Activated naive CD4-positive, alpha-beta T cell treated with anti-CD3 and anti-CD28 coated beads, Interleukin-2, amount 50 U/mL, for 16 hours (primary cell): ENCODE results near the gene HUS1B.
"Not testable (repeated sequence)": the region's sequence is repeated elsewhere in the genome, so short reads cannot be mapped to it uniquely, and the experiment has no call there.

Source experiments
- DNase-seq: peaks from one replicate; pipeline ENCODE4 v3.0.0-alpha.2; 2020

The HUS1B gene

DNA sequence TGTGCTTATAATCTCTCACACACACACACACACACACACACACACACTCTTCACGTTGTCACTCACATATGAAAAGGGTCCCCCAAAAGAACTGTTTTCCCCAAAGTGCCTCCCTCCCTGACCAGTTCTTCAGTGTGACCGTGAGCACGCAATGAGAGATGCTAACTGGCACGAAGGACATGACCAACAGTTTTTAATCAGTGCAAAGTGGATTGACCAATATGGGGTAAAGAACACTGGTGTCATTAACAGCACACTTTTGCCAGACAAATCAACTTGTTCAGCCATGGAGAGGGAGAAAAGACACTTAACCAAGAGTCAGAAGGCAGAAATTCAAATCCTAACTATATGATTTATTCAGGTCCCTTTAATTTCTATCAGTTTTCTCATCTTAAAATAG lies 21.0 kb upstream of the HUS1B start:
- DNase-seq = no peak

DNA sequence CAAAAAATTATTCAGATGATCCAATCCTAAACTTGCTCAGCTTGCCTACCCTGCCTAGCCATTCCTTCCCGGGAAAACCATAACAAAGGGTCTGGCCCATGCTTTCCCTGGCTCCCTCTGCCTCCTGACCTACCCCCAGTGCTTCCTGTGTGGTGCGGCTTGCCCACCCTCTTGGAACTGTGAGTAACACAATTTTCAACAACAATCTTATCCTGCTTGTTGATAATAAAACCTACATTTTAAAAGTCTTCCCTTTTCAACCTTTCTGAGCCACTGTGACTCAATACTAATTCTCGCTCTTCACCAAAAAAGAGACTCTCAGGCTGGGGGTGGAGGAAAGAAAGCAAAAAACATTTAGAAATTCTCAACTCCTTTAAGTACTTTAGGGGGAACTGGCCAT lies 18.1 kb upstream of the HUS1B start:
- DNase-seq = no peak

DNA sequence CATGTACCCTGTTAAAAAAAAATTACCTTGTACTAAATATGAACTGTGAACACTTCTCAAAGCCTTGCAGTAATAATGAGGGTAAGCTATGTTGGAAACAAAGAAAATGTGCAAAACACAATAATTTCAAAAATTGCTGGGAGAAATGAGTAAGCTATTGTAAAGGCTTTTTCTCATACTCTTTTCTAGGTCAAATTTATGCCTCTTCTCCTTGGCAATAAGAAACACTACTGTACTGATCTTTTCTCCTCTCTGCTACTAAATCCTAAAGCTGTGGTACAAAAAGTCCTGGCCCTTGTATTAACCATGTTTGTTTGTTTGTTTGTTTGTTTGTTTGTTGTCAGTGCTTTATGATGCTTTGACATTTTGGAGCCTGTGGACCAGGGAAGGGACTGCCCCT lies 17.5 kb upstream of the HUS1B start:
- DNase-seq = no peak

DNA sequence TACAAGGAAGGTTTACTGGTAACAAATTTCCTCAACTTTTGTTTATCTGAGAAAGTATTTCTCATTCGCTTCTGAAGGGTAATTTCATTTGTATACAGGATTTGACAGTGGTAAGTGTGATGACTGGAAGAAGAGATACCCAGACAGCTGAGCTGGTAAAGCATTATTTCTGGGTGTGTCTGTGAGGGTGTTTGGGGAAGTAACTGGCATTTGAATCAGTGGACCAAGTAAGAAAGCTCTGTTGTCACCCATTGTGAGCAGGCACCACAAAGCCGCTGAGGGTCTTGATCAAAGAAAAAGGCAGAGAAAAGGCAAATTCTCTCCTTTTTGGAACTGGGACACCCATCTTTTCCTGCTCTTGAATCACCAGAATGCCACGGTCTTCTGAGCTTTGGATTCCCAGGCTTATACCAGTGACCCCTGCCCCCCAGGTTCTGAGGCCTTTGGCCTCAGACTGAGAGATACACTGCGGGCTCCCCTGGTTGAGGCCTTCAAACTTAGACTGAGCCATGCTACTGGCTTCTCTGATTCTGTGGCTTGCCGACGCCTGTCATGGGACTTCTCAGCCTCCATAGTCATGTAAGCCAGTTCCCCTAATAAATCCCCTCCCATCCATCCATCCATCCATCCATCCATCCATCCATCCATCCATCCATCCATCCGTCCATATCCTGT lies 10.5 kb upstream of the HUS1B start:
- DNase-seq = no peak

DNA sequence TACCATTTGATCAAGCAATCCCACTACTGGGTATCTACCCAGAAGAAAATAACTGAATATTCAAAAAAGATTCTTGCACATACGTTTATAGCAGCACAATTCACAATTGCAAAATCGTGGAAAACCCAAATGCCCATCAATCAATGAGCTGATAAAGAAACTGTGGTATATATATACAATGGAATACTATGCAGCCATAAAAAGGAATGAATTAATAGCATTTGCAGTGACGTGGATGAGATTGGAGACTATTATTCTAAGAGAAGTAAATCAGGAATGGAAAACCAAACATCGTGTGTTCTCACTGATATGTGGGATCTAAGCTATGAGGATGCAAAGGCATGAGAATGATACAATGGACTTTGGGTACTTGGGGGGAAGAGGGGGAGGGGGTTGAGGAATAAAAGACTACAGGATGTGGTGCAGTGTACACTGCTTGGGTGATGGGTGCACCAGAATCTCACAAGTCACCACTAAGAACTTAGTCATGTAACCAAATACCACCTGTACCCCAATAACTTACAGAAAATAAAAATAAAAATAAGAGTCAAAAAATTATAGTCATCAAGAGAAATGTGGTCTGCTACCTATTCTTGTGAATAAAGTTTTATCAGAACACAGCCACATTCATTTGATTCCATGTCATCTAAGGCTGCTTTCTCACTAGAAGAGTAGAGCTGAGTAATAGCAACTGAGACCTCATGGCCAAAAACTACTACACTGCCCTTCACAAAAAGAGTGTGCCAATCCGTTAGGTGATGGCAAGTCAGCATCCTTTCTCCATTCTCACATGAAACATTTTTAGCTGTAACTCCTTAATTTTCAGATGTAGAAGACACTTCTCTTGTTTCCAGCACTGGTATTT lies 8.7 kb upstream of the HUS1B start:
- DNase-seq = no peak

DNA sequence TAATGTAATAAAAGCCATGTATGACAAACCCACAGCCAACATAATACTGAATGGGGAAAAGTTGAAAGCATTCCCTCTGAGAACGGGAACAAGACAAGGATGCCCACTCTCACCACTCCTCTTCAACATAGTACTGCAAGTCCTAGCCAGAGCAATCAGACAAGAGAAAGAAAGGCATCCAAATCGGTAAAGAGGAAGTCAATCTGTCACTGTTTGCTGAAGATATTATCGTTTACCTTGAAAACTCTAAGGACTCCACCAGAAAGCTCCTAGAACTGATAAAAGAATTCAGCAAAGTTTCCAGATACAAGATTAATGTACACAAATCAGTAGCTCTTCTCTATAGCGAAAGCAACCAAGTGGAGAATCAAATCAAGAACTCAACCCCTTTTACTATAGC lies 6.9 kb upstream of the HUS1B start:
- not testable (repeated sequence) for DNase-seq

DNA sequence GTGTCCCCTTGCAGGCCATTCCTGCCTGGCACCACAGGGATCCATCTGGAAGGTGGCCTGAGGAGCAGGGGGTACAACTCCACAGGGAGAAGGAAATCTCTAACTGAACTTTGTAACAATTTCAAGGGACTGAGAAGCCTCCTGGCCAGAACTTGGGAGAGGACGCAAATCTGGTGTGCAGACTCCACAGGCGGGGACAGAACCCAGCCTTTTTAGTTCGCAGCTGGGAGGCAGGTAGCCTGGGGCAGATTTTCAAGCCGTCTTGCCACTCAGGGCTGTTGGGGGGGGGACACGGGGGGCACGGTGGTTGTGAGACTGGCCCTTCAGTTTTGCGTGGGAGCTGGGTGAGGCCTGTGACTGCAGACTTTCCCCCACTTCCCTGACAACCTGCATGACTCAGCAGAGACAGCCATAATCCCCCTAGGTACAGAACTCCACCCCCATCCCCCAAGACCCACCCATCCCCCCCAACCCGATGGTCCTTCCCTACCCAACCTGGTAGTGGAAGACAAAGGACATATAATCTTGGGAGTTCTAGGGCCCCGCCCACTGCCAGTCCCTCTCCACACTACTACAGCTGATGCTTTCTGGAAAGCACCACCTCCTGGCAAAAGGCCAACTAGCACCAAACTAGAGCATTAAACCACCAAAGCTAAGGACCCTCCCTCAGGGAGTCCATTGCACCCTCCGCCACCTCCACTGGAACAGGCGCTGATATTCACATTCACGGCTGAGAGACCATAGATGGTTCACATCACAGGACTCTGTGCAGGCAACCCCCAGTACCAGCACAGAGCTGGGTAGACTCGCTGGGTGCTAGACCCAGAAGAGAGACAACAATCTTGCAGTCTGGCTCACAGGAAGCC lies 3.0 kb upstream of the HUS1B start:
- no peak for DNase-seq

DNA sequence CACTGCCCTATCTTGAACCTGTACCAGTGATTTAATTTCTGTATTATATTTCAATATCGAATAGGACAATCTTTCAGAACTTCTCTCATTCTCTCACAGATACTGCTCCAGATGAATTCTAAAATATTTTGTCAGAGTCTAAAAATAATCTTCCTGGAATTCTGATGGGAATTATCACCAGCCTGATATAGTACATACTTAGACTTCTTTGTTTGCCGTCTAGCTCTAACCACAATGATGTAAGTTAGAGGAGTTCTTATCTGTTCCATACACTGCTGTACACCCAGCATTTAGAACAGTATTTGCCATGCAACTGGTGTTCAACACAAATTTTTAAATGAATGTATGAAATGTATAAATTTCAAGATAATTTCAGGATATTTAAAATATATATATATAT lies 1.3 kb upstream of the HUS1B start:
- DNase-seq = no peak

DNA sequence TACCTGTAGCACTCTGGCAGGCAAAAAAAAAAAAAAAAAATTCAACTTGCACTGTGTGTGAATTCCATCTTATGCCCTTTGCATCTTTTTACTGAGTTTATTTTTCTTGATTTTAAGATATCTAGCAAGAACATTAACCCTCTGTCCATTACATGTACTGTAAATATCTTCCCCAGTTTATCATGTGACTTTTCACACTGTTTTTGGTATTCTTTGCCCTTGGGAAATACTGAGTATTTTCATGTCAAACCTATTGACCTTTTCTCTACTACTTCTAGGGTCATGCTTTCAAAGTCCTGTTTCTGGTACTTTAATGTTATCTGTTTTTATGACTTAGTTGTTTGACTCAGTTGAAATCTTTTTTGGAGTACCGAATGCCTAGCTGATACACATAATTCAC lies 843 bp upstream of the HUS1B start:
- DNase-seq = no peak

DNA sequence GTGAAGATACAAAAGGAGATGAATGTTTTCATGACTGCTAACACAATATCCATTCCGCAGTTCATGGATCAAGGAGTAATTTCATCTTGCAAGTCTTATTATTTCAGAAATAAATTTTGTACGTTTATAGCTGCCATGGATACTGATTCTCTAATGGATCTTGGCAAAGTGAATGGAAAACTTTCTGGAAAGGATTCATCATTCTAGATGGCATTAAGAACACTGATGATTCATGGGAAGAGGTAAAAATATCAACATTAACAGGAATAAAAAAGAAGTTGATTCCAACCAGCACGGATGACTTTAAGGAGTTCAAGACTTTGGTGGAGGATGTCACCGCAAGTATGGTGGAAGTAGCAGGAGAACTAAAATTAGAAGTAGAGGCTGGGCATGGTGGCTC lies 2.8 kb downstream of the HUS1B start:
- no peak for DNase-seq

DNA sequence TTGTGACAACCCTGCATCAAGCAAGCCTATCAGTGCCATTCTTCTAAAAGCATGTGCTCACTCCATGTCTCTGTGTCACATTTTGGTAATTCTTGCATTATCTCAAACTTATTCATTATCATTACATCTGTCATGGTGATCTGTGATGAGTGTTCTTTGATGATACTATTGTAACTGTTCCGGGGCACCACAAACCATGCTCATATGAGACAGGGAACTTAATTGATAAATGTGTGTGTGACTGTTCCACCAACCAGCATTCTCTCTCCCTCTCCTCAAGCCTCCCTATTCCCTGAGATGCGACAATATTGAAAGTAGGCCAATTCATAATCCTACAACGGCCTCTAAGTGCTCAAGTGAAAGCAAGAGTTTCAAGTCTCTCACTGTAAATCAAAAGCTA lies 4.0 kb downstream of the HUS1B start:
- no peak for DNase-seq

DNA sequence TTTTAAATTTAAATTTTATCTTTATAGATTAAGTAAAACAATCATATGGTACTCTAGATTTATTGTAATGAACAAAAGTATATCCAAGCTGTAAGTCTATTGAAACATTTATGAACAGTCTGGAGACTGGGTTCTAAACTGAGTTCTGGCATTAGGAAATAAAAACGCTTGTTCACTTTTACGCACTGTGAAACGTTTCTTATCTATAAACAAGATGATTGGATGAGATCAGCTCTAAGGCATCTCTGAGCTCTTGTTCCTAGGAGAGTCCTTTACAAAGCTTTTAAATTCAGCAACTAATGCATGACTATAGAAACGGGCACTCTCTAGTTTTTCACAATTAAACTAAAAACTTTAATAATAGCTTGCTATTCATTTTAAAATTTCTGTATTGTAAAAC lies 6.8 kb downstream of the HUS1B start:
- no peak for DNase-seq

DNA sequence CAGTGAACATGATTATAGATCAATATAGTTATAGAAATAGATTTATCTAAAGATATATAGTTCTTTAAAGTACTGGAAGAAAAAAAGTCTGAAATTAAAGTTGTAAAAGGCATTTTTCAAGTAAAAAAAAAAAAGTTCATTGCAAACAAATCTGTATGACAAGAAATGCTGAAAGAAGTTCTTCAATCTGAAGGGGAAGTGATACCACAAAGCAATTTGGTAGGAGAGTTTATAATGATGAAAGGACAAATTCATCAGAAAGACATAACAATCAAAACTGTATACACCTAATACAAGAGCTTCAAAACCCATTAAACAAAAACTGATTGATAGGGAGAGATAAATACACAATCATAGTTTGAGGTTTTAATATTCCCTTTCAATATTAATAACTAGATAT lies 14.1 kb downstream of the HUS1B start:
- DNase-seq = no peak

DNA sequence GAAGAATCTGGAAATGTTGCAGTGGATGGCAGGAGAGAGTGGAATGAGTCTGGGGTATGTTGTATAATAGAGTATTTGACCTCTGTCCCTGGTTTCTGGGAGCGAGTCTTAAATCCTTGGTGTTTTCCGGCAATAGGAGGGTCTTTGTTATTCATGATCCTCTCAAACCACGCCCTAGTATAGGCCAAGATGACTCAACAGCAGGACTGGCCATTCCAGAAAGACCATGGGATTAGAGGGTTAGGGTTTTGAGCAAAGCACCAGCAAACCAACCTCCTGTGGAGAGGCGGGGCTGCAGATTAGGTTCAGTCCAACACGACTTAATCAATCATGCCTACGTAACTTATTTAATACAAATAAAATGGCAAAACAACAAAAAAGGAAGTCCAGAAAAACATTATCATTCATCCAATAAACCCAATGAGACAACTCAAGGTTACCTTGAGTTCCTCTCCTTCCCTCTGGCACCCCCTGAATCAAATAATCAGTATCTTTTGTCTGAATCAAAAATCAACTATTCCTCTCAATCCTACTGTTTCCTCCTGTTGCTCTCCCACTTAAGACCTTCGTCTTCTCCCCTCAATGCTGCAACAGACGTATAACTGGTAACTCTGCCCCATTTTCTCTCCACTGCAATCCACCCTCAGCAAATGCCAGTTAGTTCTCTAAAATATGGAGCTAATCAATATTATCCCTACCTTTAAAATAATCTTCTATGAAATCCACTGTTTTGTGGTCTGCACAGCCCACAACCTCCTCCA lies 15.5 kb downstream of the HUS1B start:
- DNase-seq = no peak

DNA sequence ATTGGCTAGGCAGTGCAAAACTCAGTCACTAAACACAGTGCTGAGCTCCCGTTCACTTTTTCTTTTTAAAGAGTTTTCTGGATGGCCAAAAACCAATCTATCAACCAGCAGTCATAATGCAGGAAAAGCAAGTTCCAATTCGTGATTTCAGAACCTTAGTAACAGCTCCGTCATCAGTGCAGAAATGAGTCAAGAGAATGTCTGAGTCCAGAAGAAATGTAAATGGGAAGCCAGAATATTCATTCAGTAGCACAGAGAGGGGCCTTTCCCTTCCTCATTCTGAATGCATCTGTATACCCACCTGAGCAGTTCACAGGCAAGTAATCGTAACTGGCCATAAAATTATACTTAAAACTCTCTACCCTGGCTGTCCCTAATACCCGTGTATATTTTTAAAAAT lies 20.4 kb downstream of the HUS1B start:
- no peak for DNase-seq

DNA sequence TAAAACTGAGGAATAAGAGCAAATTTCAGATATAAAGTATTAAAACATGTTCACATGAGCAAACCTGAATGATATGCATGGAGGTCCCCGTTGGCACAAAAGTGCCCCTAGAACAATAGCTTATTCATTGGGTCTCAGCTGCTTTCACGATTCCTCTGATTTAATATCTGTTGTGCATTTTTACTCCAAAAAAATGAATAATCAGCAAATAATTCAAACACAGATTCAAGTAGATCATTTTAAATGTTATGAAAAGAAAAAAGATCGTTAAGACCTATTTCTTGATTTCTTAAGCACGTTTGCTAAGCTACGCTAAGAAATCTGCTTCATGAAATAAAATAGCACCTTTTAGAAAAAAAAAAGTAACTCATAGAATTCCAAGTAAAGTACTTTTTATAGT lies 21.7 kb downstream of the HUS1B start:
- no peak for DNase-seq

DNA sequence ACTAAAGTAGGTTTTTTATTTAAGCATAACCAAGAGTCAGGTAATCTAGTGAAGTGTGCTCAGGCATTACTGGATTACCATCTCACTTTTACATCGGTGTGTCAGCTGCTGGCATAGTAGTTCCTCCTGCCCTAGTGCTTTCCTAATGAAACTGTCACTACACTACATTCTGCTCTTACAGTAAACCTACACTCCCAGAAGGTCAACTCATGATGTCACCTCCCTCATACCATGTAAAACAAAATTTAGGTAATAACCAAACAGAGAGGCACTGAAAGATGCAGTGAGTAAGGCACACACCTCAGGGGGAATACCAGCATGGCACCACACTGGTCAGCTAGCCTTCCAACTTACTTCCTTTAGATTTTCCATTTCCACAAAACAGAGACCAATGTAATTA lies 23.3 kb downstream of the HUS1B start:
- DNase-seq = no peak

DNA sequence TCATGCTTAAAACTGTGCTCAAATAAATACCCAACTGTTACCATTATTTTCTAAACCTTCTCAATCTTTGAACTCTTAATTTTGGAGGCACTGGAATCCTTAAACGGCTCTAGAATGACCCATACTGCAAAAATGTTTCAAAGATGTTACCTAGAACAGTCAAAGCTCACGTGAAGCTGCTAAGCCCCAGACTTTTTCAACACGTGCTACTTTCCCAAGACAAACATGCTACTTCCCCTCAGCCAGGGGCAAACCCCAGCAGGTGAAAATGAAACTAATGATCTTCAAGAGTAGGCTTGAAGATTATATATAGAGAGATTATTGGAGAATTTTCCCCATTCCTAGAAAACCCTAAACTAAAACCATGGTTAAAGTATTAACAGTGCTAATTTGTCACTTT lies 28.1 kb downstream of the HUS1B start:
- DNase-seq = no peak

DNA sequence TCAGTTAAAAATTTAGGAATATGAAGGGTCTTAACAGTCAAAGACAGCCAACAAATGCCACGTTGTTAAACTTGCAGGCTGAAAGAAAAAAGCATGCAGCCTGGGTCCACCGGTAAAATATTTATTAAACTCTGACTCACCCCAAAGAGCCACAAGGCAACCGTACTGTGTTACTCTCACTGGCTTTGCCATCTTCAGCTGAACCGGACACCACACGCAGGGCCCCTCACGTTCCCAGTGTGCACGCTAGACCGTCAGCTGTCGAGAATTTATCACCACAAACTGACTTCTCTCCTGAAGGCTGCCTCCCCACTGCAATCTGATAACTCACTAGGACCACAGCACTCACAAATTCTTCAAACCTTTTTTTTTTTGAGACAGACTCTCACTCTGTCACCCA lies 30.7 kb downstream of the HUS1B start:
- no peak for DNase-seq

DNA sequence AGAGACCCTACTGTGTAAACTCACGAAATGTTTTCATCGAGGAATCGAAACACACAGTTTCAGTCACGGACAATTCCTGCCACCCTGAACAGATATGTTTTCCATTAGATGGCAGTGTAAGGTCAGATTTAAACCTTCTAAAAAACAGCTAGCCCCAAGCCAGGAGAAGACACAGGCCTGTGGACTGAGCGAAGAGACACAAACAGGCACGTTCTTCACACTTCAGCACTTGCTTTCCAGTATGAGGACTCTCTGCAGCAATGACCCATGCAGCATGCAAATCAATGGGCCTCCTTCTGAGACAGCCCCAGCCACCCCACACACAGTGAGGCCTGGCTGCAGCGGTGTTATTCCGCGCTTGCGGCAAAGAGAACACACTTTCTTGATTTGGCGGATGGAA lies 31.9 kb downstream of the HUS1B start:
- DNase-seq = no peak

DNA sequence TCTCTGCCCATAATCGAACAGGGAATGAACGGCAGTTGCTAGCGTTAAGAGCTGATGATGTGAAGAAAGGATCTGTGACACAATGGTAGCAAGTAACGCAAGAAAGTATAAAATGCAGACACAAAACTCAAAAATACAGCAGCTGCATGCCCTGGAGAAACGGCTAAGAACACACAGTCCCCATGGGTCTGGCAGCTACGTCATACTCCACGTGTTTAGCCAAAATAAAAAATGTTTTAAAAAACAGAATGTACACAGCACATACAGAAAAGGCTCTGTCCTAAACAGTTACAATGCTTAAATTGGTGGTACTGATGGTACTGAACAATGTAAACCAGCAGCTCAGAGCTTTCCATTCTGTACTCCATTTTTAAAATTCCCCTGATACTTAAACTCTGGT lies 34.4 kb downstream of the HUS1B start:
- no peak for DNase-seq

DNA sequence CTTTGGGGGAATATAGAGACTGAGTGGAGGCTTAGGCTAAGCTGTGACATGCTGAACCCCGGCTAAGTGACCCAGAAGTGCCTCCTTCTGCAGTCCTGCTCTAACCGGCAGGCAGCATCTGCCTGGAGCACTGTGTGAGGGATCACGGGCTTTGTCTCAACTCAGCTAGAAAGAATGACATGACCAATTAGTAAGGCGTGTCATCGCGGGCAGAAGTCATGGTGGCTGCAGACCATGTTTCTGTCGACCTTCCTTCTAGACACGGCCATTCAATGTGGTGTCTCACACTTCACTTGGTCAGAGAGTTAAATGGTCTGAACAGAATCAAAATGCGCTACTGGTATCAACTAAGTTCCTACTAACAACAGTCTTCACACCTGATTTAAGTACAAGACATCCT lies 35.0 kb downstream of the HUS1B start:
- DNase-seq = no peak

DNA sequence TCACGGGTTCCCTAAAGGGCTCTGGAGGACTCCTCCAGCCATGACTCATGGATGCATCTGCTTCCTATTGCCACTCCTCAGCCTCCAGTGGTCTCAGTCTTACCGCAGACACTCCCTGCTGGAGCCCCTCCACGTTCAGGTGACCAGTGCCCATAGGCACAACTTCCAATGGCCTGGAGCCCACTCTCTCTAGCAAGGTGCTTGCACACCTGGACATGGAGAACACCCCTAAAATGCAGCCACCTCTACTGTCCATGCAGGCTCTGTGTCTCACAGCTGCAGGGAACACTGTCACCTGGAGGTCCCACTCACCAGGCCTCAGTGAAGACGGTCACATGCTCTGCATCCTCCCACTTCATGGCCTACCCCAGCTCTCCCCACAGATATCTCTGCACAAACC lies 36.0 kb downstream of the HUS1B start:
- no peak for DNase-seq
